DOHH2 (cell line): ENCODE results near the gene NOXA1.
"Not testable (repeated sequence)": the region's sequence is repeated elsewhere in the genome, so short reads cannot be mapped to it uniquely, and the experiment has no call there.

Experiments
- H3F3A ChIP-seq: fragments of 200-600 bp; sonication (generic), shearing (Covaris generic); 2 replicates; pipeline ENCODE4 v1.6.0; 2016; ENCODE audit warnings: antibody characterized with exemption, mild to moderate bottlenecking; ENCODE audit not compliant: control insufficient read depth, insufficient read depth
- H3K27ac ChIP-seq: fragments of 200-600 bp; sonication (generic); 2 replicates; pipeline ENCODE4 v1.5.1; 2014; ENCODE audit warnings: low read depth, mild to moderate bottlenecking, low read length, moderate library complexity
- H3K27me3 ChIP-seq: fragments of 200-600 bp; sonication (generic); 2 replicates; pipeline ENCODE4 v1.6.1; 2014; ENCODE audit warnings: mild to moderate bottlenecking, low read length, mixed read lengths; ENCODE audit not compliant: control insufficient read depth
- H3K36me3 ChIP-seq: fragments of 200-600 bp; sonication (generic); 2 replicates; pipeline ENCODE4 v1.6.1; 2014; ENCODE audit warnings: mild to moderate bottlenecking, low read length, moderate library complexity, mixed read lengths; ENCODE audit not compliant: control insufficient read depth
- H3K4me1 ChIP-seq: fragments of 200-600 bp; sonication (generic); 2 replicates; pipeline ENCODE4 v1.6.1; 2014; ENCODE audit warnings: mild to moderate bottlenecking, low read length, mixed read lengths; ENCODE audit not compliant: control insufficient read depth
- H3K4me2 ChIP-seq: fragments of 200-600 bp; sonication (generic); 2 replicates; pipeline ENCODE4 v1.6.0; 2014; ENCODE audit warnings: mild to moderate bottlenecking, low read length, moderate library complexity
- H3K4me3 ChIP-seq: fragments of 200-600 bp; sonication (generic); 2 replicates; pipeline ENCODE4 v1.5.1; 2014; ENCODE audit warnings: mild to moderate bottlenecking, low read length, mixed read lengths
- H3K79me2 ChIP-seq: fragments of 200-600 bp; sonication (generic); 2 replicates; pipeline ENCODE4 v1.6.1; 2014; ENCODE audit warnings: mild to moderate bottlenecking, low read length, mixed read lengths; ENCODE audit not compliant: control insufficient read depth
- H3K9me2 ChIP-seq: fragments of 200-600 bp; sonication (generic); replicated peaks from 2 replicates; pipeline ENCODE4 v1.6.1; 2014; ENCODE audit warnings: mild to moderate bottlenecking, low read length, mixed read lengths; ENCODE audit not compliant: control insufficient read depth
- H3K9me3 ChIP-seq: fragments of 200-600 bp; sonication (generic); 2 replicates; pipeline ENCODE4 v1.6.1; 2014; ENCODE audit warnings: antibody characterized with exemption, low read length, mixed read lengths; ENCODE audit not compliant: control insufficient read depth, insufficient read depth
- H4K20me1 ChIP-seq: fragments of 200-600 bp; sonication (generic); 2 replicates; pipeline ENCODE4 v1.6.0; 2014; ENCODE audit warnings: low read depth, mild to moderate bottlenecking, antibody characterized with exemption, low read length, moderate library complexity; ENCODE audit not compliant: control insufficient read depth, insufficient read depth
- CTCF ChIP-seq: fragments of 200-600 bp; sonication (generic); IDR thresholded peaks from one replicate; pipeline ENCODE4 v1.5.1; 2014; ENCODE audit warnings: antibody characterized with exemption, mild to moderate bottlenecking, low read depth, low read length; ENCODE audit not compliant: poor library complexity, severe bottlenecking
- EZH2phosphoT487 ChIP-seq: fragments of 200-600 bp; sonication (generic); IDR thresholded peaks from 2 replicates; pipeline ENCODE4 v1.6.1; 2017; ENCODE audit warnings: borderline replicate concordance, mild to moderate bottlenecking, antibody characterized with exemption, low read length, moderate library complexity, mixed read lengths

Gene NOXA1

GRCh38 chr9:137375321-137376058 is 47.7 kb upstream of the NOXA1 start:
- Histone ChIP-seq H3K27me3 (no peaks in the 10 kb centered on the region), H4K20me1 (no peaks in the 10 kb centered on the region), H3K36me3 (no peaks in the 10 kb centered on the region), H3K4me1 (no peaks in the 10 kb centered on the region), H3K4me2 (no peak overlapping the region), H3K9me2 (no peaks in the 10 kb centered on the region), H3K4me3 (no peak overlapping the region), H3F3A (no peaks in the 10 kb centered on the region), H3K9me3 (no peaks in the 10 kb centered on the region; the same call in 1 of the 2 replicates), H3K79me2 (no peaks in the 10 kb centered on the region), H3K27ac (no peak overlapping the region)
- TF ChIP-seq CTCF (no peak), EZH2phosphoT487 (no peak)

- Histone ChIP-seq H3K4me1 (no peaks in the 10 kb centered on the region), H3K27ac (no peak overlapping the region), H3K9me3 (no peaks in the 10 kb centered on the region; the same call in 1 of the 2 replicates), H3K9me2 (no peaks in the 10 kb centered on the region), H3K36me3 (no peaks in the 10 kb centered on the region), H3F3A (no peaks in the 10 kb centered on the region), H3K4me3 (no peak overlapping the region), H3K4me2 (no peak overlapping the region), H3K79me2 (no peaks in the 10 kb centered on the region), H3K27me3 (no peaks in the 10 kb centered on the region), H4K20me1 (no peaks in the 10 kb centered on the region)
- TF ChIP-seq CTCF = no peak
- no peak for TF ChIP-seq EZH2phosphoT487
Measured at GRCh38 chr9:137376386-137376785, 46.8 kb upstream of the NOXA1 start.

- H3K9me2 ChIP-seq, H3K36me3 ChIP-seq, H3K4me2 ChIP-seq, H3K79me2 ChIP-seq, H3K4me3 ChIP-seq, H3K27ac ChIP-seq, H3K9me3 ChIP-seq, H3K27me3 ChIP-seq, H3K4me1 ChIP-seq, H3F3A ChIP-seq, H4K20me1 ChIP-seq: not testable (repeated sequence)
Measured at GRCh38 chr9:137378688-137379410, 44.3 kb upstream of the NOXA1 start.

- H3F3A ChIP-seq = no peaks in the 10 kb centered on the region
- no peaks in the 10 kb centered on the region for H3K79me2 ChIP-seq
- no peaks in the 10 kb centered on the region for H3K9me2 ChIP-seq
- no peak overlapping the region for H3K4me2 ChIP-seq
- H3K27me3 ChIP-seq = no peaks in the 10 kb centered on the region
- no peaks in the 10 kb centered on the region for H3K9me3 ChIP-seq
- H3K27ac ChIP-seq = no peak overlapping the region
- H3K4me1 ChIP-seq = no peaks in the 10 kb centered on the region
- TF ChIP-seq EZH2phosphoT487 = no peak
- no peak for TF ChIP-seq CTCF
- no peaks in the 10 kb centered on the region for H3K36me3 ChIP-seq
- H4K20me1 ChIP-seq = no peaks in the 10 kb centered on the region
- H3K4me3 ChIP-seq = no peak overlapping the region
Measured at GRCh38 chr9:137379761-137380161, 43.4 kb upstream of the NOXA1 start.
